ENCODE results near the gene OSBPL8. TPM values are rescaled to one million over a fixed set of nuclear protein-coding genes. Genes with fewer than 3 reads are reported as not detected.
"Not testable (repeated sequence)": the region's sequence is repeated elsewhere in the genome, so short reads cannot be mapped to it uniquely, and the experiment has no call there.

Gene OSBPL8
- total RNA-seq, 1 donor from 2014 or later: 77.5 TPM

DNA sequence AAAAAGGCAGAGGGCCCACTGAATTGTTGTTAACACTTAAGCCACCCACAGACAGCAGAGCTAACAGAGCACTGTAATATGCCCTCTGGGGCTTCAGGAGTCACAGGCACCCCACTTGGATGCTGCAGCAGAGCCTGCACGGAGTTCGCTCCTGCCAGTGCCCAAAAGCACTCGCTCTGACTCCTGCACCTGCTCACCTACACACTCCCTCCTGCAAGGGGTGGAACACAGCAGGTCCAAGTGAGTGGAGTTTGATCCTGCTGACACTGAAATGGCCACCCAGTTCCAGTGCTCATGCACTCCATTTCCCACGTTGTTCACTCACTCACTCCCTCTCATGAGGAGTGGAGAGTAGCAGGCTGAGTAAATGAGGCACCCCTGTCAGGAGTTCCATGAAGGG is 68.8 kb downstream of the OSBPL8 start:
- Histone ChIP-seq H3K27me3 (ENCODE audit: control insufficient read depth, insufficient read depth, low read length) (no peaks in the 10 kb centered on the region), H3K4me3 (ENCODE audit: low read depth, low read length) (no peak overlapping the region), H3K36me3 (ENCODE audit: control insufficient read depth, insufficient read depth, low read length) (peaks cover 2% of the 10 kb centered on the region)
- no peak for DNase-seq (ENCODE audit: low read depth)
- TF ChIP-seq, protein P1, sequence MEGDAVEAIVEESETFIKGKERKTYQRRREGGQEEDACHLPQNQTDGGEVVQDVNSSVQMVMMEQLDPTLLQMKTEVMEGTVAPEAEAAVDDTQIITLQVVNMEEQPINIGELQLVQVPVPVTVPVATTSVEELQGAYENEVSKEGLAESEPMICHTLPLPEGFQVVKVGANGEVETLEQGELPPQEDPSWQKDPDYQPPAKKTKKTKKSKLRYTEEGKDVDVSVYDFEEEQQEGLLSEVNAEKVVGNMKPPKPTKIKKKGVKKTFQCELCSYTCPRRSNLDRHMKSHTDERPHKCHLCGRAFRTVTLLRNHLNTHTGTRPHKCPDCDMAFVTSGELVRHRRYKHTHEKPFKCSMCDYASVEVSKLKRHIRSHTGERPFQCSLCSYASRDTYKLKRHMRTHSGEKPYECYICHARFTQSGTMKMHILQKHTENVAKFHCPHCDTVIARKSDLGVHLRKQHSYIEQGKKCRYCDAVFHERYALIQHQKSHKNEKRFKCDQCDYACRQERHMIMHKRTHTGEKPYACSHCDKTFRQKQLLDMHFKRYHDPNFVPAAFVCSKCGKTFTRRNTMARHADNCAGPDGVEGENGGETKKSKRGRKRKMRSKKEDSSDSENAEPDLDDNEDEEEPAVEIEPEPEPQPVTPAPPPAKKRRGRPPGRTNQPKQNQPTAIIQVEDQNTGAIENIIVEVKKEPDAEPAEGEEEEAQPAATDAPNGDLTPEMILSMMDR (IDR thresholded peaks at IDR 0.05; ENCODE audit: insufficient read depth, low read length, poor library complexity, severe bottlenecking): no peak

DNA sequence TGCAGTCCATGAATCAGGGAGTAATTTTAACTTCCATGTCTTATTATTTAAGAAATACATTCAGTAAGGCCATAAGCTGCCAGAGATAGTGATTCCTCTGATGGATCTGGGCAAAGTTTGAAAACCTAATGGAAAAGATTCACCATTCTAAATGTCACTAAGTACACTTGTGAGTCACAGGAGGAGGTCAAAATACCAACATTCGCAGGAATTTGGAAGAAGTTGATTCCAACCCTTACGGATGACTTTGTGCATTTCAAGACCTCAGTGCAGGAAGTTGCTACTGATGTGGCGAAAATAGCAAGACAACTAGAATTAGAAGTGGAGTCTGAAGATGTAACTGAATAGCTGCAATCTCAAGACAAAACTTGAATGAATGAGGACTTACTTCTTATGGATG is 69.8 kb downstream of the OSBPL8 start:
- DNase-seq (ENCODE audit: low read depth): no peak
- TF ChIP-seq, protein P1 (IDR thresholded peaks at IDR 0.05; ENCODE audit: insufficient read depth, low read length, poor library complexity, severe bottlenecking): no peak
- Histone ChIP-seq H3K27me3 (ENCODE audit: control insufficient read depth, insufficient read depth, low read length) (no peaks in the 10 kb centered on the region), H3K36me3 (ENCODE audit: control insufficient read depth, insufficient read depth, low read length) (peaks cover 2% of the 10 kb centered on the region), H3K4me3 (ENCODE audit: low read depth, low read length) (no peak overlapping the region)

DNA sequence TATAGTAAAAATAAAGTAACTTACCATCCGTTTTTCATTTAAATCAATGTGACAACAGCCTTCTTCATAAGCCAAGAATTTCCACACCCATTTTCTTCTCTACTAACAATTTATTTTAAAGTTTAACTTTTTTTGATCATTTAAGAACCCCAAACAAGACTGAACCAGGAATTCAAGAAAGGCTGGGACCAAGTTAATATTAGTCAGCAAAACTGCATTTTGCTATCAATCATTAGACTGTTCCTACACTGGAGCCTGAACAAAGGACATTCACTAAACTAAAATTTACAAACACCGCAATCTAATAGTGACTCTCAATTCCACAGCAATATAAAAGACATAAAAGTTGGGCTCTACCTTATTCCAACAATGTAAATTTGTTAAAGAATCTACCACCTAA is 73.6 kb downstream of the OSBPL8 start:
- TF ChIP-seq, protein P1 (IDR thresholded peaks at IDR 0.05; ENCODE audit: insufficient read depth, low read length, poor library complexity, severe bottlenecking): no peak
- no peak overlapping the region for H3K4me3 ChIP-seq (ENCODE audit: low read depth, low read length)
- peaks cover 2% of the 10 kb centered on the region for H3K36me3 ChIP-seq (ENCODE audit: control insufficient read depth, insufficient read depth, low read length)
- no peaks in the 10 kb centered on the region for H3K27me3 ChIP-seq (ENCODE audit: control insufficient read depth, insufficient read depth, low read length)
- DNase-seq (ENCODE audit: low read depth): no peak

DNA sequence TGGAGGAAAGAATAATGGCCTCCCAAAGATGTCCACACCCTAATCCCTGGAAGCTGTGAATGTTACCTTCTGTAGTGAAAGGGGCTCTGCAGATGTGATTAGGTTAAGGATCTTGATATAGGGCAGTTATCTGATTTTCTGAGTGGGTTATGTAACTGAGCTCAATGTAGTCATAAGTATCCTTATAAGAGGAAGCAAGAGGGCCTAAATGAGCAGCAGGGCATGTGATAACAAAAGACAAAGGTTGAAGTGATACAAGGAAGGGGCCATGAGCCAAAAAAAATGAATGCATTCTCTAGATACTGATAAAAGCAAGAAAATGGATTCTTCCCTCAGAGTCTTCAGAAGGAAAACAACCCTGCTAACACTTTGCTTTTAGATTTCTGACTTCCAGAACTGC is 78.8 kb downstream of the OSBPL8 start:
- no peak overlapping the region for H3K4me3 ChIP-seq (ENCODE audit: low read depth, low read length)
- no peak for DNase-seq (ENCODE audit: low read depth)
- TF ChIP-seq, protein P1 (IDR thresholded peaks at IDR 0.05; ENCODE audit: insufficient read depth, low read length, poor library complexity, severe bottlenecking): no peak
- H3K27me3 ChIP-seq (ENCODE audit: control insufficient read depth, insufficient read depth, low read length): no peaks in the 10 kb centered on the region
- no peaks in the 10 kb centered on the region for H3K36me3 ChIP-seq (ENCODE audit: control insufficient read depth, insufficient read depth, low read length)

DNA sequence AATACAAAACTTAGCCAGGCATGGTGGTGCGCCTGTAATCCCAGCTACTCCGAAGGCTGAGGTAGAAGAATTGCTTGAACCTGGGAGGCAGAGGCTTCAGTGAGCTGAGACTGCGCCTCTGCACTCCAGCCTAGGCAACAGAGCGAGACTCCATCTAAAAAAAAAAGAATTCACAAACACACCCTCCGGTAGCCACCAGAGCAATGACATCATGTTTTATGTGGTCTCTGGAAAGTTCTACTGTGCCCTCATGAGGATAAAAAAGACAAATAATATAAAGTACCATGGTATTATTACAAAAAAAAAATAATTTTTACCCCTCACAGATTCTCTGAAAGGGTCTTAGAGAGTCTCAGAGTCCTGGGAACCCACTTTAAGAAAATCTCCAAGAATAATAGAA is 81.5 kb downstream of the OSBPL8 start:
- Histone ChIP-seq H3K36me3 (ENCODE audit: control insufficient read depth, insufficient read depth, low read length) (no peaks in the 10 kb centered on the region), H3K27me3 (ENCODE audit: control insufficient read depth, insufficient read depth, low read length) (no peaks in the 10 kb centered on the region), H3K4me3 (ENCODE audit: low read depth, low read length) (no peak overlapping the region)
- DNase-seq (ENCODE audit: low read depth): no peak
- TF ChIP-seq, protein P1 (IDR thresholded peaks at IDR 0.05; ENCODE audit: insufficient read depth, low read length, poor library complexity, severe bottlenecking): no peak

DNA sequence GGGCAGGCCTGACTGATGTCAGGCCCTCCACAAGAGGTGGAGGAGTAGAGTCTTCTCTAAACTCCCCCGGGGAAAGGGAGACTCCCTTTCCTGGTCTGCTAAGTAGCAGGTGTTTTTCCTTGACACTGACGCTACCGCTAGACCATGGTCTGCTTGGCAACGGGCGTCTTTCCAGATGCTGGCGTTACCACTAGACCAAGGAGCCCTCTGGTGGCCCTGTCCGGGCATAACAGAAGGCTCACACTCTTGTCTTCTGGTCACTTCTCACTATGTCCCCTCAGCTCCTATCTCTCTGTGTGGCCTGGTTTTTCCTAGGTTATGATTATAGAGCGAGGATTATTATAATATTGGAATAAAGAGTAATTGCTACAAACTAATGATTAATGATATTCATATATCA is 86.7 kb downstream of the OSBPL8 start:
- not testable (repeated sequence) for H3K36me3 ChIP-seq (ENCODE audit: control insufficient read depth, insufficient read depth, low read length); DNase-seq (ENCODE audit: low read depth); H3K27me3 ChIP-seq (ENCODE audit: control insufficient read depth, insufficient read depth, low read length); H3K4me3 ChIP-seq (ENCODE audit: low read depth, low read length)

Measured in kidney epithelial cell (primary cell).